Measurements from ENCODE around the gene IFNL4. TPM values are rescaled to one million over a fixed set of nuclear protein-coding genes. Genes with fewer than 3 reads are reported as not detected.

The IFNL4 gene
- total RNA-seq, 1 donor, result 0.81 TPM

GRCh38 chr19:39197808-39198207 lies 50.8 kb downstream of the IFNL4 start:
- no peak for DNase-seq (ENCODE audit: low read depth in 2 of 3, low spot score in 2 of 3)

GRCh38 chr19:39196860-39197562 lies 51.6 kb downstream of the IFNL4 start, which contains the start of gene NCCRP1:
Gene NCCRP1, plus strand, starts transcription at chr19:39196964. Its CDS starts 19 bp downstream, at chr19:39196983.
- DNase-seq (ENCODE audit: low read depth in 2 of 3, low spot score in 2 of 3), result no peak

GRCh38 chr19:39196320-39196719 lies 52.3 kb downstream of the IFNL4 start:
- DNase-seq (ENCODE audit: low read depth in 2 of 3, low spot score in 2 of 3), result no peak

Other genes with a start within 250 kb of the IFNL4 start
- 0.27 TPM for gene FBXO27, start 216.3 kb downstream of the IFNL4 start, total RNA-seq
- gene ACP7, start 164.5 kb downstream of the IFNL4 start, total RNA-seq, result not detected
- gene PAK4, start 123.1 kb downstream of the IFNL4 start, total RNA-seq, result 7.0 TPM
- gene NCCRP1, start 51.9 kb downstream of the IFNL4 start, total RNA-seq, result under 0.01 TPM
- not detected for gene SYCN, start 44.6 kb downstream of the IFNL4 start, total RNA-seq
- 0.27 TPM for gene IFNL3, start 3.9 kb downstream of the IFNL4 start, total RNA-seq
- not detected for gene IFNL2, start 19.5 kb upstream of the IFNL4 start, total RNA-seq
- gene IFNL1, start 47.6 kb upstream of the IFNL4 start, total RNA-seq, result not detected
- gene LRFN1, start 72.0 kb upstream of the IFNL4 start, total RNA-seq, result 8.1 TPM
- 123 TPM for gene GMFG, start 87.2 kb upstream of the IFNL4 start, total RNA-seq
- gene SAMD4B, start 93.6 kb upstream of the IFNL4 start, total RNA-seq, result 84.8 TPM
- gene PAF1, start 142.2 kb upstream of the IFNL4 start, total RNA-seq, result 68.4 TPM
- gene MED29, start 142.5 kb upstream of the IFNL4 start, total RNA-seq, result 35.5 TPM
- 98.3 TPM for gene ZFP36, start 158.0 kb upstream of the IFNL4 start, total RNA-seq
- gene PLEKHG2, start 163.8 kb upstream of the IFNL4 start, total RNA-seq, result 20.7 TPM
- gene RPS16, start 187.1 kb upstream of the IFNL4 start, total RNA-seq, result 641 TPM
- 75.9 TPM for gene SUPT5H, start 196.7 kb upstream of the IFNL4 start, total RNA-seq
- 42.3 TPM for gene TIMM50, start 232.0 kb upstream of the IFNL4 start, total RNA-seq